AML-193 (cell line): ENCODE data around the gene ELAVL3.
"Not testable (repeated sequence)": the region's sequence is repeated elsewhere in the genome, so short reads cannot be mapped to it uniquely, and the experiment has no call there.

Experiments
- DNase-seq, 2 experiments: peaks; one replicate each; lab custom pipeline; 2025; lab: John Stamatoyannopoulos, UW

Gene ELAVL3

DNA sequence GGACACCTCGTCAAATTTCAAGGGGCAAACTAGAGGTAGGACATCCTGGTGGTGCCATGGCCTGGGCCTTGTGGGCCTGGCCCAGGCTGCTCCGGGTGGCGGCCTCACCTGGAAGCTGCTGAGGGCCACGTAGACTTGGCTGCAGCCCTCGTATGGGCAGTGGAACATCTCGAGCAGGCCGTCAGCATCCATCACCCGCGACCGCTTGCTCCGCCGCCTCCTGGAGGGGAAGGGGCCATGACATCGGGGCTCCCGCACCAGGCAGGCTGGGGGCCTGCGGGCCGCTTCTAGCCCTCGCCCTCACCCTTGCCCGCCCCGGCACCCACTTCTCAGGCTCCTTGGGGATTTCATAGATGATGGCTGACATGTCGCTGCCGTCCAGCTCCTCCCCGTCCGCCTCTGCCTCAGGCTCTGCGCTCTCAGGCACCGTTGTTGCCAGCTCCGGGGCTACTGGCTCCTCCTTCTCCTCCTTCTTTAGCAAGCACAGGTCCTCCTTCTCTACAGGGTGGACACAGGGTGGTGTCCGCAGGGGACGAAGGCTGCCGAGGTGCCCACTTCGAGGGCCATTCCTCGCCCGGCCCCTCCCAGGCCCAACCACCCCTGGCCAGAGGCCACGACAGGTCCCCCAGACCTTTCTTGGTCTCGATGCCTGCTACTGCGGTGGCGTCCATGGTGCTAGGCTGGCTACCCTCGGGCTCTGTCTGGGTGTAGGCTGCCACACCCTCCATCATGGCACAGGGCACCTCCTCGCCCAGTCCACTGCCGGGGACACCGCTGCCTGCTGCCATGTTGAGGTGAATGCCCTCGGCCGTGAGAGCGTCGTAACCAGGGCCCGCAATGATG, 6.0 kb upstream of the ELAVL3 start:
- DNase-seq, result no peak

DNA sequence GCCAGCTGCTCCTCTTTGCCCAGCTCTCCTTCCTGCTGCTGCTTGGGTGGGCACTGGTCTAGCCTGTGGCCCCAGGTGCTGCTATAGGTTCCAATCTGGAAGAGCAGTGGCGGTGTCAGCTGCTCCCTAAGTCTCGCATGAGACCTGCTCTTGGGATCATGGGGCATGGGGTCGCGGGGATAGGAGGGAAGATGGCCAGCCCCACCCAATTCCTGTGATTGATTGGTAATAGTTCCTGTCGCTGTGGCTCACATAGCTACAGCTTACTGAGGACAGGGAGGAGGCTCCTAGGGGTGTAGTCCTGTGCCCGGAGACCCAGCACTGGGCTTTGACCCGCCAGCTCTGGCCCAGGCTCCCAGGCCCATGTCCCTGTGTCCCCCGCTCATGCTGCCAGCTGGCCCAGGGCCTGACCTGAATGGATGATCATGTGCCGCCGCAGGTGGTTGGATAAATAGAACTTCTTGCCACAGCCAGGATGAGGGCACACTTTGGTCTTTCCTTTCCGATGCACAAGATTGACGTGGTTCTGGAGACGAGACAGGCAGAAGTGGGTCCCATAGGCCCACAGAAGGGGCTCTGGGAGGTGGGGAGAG, 4.5 kb upstream of the ELAVL3 start:
- no peak for DNase-seq

GRCh38 chr19:11483366-11484111, 2.7 kb upstream of the ELAVL3 start:
- no peak for DNase-seq

DNA sequence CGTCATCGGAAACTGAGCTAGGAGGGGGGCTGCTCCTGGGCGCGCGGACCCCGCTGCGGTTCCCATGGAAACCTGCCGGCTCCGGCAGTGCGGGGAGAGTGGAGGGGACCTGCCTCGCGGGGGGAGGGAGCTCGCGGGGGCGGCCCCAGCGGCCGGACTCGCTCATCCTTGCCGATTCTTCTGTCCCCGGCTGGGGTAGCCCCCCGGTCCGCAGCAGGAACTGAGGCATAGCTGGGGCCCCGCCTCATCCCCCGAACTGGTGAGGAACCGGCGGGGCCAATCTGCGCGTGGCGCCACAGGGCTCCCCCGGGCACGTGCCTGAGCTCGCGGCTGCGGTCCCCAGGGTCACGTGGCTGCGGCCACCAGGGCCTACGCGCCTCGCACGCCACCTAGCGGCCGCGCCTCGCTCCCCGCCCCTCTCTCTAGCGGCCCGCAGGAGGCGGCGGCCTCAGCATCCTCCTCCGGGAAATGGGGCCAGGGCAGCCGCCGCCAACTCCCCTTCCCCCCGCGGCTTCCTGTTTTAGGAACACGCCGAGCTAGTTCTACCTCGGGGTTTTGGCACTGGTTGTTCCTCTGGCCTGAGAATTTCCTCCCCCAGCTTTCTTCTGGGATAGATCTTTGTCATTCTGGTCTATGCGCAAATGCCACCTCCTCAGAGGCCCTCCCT, 1.7 kb upstream of the ELAVL3 start:
- no peak for DNase-seq

- DNase-seq, result no peak
These were observed 913 bp upstream of the ELAVL3 start for GRCh38 chr19:11481534-11482383.

DNA sequence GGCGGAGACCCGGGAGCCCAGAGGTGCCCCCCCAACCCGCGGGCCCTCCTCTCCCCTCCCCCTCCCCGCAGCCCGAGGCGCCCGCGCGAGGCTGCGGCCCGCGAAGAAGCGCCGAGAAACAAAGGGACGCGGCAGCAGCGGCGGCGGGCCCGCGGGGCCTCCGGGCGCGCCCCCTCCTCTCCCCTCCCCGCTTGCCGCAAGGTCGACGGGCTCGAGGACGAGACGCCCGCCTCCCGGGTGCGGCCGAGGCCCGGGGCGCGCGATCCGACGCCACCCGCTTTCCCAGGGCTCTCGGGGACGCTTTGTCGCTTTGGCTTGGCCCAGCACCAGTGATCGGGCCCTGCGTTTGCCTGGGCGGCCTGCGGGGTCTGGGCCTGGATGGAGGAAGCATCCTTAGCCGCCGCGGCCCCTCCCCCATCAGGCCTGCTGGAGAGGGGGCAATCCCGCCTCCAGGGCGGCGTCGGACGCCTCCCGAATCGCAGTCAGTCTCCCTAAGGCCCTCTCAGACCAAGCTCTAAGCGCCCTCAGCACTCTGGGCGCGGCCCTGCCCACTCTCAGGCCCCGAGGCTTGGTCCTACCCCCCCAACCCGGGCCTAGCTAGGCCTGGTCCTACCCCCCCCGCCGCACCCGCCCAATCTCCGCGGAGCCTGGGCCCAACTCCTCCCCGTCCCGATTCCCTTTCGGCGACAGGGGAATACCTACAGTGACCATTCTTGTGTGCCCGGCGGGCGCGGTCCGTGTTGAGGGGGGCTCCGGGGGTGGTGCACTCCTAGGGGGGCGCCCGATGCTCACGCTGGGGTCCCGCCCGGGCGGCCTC, 740 bp downstream of the ELAVL3 start:
- DNase-seq, result no peak

- DNase-seq, result no peak
These were observed 1.6 kb downstream of the ELAVL3 start for GRCh38 chr19:11479090-11479897.

GRCh38 chr19:11478167-11479089, 2.4 kb downstream of the ELAVL3 start:
- DNase-seq, result no peak

DNA sequence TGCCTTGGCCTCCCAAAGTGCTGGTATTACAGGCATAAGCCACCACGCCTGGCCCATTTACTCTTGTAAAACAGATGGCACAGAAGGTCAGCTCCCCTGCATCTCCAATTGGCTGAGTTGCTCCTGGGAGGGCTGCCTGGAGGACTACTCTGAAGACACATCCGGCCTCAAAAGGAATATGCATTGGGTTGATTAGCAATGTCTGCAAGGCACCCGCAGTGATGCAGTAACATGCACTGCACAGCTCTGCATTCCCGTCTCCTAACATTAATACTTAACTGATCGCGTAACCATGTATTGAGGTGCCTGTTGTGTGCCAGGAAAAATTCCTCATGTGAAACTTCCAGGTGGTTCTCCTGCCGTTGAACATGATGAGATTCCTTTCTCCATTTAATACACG, 5.0 kb downstream of the ELAVL3 start:
- DNase-seq, result no peak

DNA sequence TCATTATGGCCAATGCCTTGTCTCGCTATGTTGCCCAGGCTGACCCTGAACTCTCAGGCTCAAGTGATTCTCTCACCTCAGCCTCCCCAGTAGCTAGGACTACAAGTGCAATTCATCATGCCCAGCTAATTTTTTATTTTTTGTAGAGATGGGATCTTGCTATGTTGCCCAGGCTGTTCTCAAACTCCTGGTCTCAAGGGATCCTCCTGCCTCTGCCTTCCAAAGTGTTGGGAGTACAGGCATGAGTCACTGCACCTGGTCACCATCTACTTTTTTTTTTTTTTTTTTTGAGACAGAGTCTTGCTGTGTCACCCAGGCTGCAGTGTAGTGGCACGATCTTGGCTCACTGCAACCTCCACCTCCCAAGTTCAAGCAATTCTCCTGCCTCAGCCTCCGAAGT, 5.5 kb downstream of the ELAVL3 start:
- not testable (repeated sequence) for DNase-seq

- no peak for DNase-seq
These were observed 7.1 kb downstream of the ELAVL3 start for GRCh38 chr19:11473725-11474124.

DNA sequence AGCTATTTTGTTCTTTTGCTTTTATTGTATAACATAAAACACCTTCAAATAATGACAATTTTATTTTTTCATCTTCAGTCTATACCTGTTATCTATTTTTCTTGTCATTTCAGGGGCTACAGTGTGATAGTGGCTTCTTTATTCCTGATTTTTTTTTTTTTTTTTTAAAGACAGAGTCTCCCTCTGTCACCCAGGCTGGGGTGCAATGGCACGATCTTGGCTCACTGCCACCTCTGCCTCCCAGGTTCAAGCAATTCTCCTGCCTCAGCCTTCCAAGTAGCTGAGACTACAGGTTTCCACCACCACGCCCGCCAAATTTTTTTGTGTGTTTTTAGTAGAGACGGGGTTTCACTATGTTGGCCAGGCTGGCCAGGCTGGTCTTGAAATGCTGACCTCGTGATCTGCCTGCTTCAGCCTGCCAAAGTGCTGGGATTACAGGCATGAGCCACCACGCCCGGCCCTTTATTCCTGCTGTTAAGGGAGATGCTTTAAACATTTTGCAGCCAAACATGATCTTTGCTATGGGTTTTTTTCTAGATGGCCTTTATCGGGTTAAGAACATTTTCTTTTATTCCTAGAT, 12.5 kb downstream of the ELAVL3 start:
- not testable (repeated sequence) for DNase-seq

DNA sequence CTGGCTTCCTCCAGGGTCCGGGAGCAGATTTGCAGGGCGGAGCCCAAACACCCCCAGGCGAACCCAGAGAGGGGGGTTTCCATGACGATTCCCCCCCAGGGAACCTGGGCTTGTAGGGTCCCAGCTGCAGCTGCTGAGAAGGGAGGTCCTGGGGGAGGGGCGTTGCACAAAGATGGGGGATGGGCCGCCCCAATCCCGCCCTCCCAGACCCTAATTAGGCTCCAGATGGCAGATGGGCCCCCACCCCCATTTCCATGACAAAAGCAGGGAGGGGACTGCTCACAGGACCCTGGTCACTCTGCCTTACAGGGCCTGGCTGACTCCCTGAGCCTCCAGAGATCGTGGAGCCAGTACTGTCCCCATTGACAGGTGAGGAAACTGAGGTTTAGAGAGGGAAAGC, 15.2 kb downstream of the ELAVL3 start:
- no peak for DNase-seq

DNA sequence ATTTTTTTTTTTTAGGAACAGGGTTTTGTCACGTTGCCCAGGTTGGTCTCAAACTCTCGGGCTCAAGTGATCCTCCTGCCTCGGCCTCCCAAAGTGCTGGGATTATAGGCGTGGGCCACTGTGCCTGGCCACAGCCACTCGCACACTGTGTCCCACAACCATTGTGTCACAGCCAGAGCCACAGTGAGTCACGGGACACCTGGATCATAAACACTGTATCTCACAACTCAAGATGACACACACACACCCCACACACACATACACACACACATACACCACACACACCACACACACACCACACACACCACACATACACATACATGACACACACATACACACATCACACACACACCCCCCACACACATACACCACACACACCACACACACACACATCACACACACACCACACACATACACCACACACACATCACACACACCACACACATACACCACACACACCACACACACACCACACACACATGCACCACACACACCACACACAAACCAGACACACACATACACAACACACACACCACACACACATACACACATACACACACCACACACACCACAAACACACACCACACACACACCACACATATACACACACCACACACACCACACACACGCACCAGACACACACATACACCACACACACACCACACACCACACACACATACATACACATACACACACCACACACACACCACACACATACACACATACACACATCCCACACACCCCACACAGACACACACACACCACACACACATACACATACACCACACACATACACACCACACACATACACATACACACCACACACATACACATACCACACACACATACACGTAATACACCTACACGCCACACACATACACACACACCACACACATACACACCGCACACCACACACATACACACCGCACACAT, 16.2 kb downstream of the ELAVL3 start:
- no peak for DNase-seq

GRCh38 chr19:11463391-11463790, 17.5 kb downstream of the ELAVL3 start:
- no peak for DNase-seq

- no peak for DNase-seq
These were observed 19.4 kb downstream of the ELAVL3 start for GRCh38 chr19:11461453-11461852.

GRCh38 chr19:11460207-11460606, 20.6 kb downstream of the ELAVL3 start:
- no peak for DNase-seq
